Activated naive CD4-positive, alpha-beta T cell treated with anti-CD3 and anti-CD28 coated beads, Interleukin-2, amount 50 U/mL, for 16 hours (primary cell): Measurements from ENCODE around the gene UMOD.
"Not testable (repeated sequence)": the region's sequence is repeated elsewhere in the genome, so short reads cannot be mapped to it uniquely, and the experiment has no call there.

Experiments used
- DNase-seq: peaks from one replicate; pipeline ENCODE4 v3.0.0-alpha.2; 2020

Gene UMOD

GRCh38 chr16:20320592-20320991, 31.9 kb downstream of the UMOD start:
- DNase-seq: no peak

DNA sequence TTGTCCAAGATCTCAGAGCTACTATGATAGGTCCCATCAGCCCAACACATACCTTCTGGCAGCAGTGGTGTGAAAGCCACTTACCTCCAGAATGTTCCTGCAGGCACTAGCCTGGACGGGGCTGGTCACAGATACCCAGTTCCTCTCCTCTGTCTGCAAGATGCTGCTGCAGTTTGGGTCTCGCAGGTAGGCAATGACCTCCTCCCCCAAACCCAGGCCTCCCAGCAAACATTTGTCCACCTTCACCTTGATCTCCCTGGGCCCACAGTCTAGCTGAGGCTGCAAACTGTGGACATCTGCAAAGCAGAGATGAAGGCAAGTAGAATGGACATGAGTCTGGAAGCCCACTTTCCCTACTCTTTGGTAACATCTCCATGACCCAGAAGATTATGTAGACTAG, 32.3 kb downstream of the UMOD start:
- no peak for DNase-seq

DNA sequence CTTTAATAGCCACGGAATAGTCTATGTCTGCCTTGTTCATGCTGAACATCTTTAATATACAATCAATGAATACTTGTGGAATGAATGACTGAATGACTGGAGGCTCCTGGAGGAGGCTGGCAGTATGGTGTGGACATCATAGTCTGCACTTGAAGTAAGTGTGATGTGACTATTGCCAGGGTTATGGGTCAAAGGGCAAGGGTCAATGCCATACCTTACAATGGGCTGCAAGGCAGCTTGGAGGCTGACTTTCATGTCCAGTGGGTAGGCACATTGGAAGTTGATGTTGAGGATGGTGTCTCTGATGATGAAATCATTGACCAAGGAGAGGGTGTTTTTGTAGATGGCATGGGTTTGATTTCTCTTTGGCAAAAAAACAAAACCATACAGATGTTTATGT, 33.1 kb downstream of the UMOD start:
- DNase-seq: no peak

DNA sequence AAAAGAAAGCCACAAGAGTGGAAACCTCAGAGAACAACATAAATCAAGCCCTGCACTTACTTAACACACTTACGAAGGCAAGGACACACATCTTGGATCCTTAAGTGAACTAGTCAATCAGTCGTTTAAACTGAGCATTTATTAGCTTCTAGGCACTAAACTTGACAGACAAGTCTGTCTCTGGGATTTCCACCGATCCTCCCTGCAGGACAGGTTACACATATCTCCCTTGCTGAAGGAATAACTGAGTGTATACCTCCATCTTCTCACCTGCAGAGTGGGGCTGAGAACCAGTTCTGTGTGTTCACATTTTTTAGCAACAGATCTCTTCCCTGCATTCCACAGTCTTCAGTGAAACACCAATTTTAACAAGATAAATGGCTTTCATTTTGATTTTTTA, 34.1 kb downstream of the UMOD start:
- DNase-seq: no peak

DNA sequence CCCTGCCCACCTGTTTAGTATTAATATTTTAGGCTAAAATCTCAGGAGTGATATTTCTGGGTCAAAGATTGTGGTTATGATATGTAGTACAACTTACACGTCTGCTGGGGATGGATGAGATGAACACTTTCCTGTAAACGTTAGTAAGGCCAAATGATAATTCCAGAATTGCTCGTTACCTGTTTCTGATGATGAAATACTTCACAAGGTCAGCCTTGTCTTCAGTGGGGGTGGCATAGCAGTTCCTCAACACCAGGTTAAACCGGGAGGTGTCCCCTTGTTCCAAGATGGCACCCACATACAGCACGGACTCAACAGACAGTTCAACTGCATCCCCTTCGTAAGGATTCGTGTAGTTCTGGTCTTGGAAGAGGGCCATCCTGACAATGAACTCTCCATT, 34.5 kb downstream of the UMOD start:
- no peak for DNase-seq

GRCh38 chr16:20317117-20317516, 35.4 kb downstream of the UMOD start:
- DNase-seq: no peak

- DNase-seq: no peak
Measured at GRCh38 chr16:20316715-20317114, 35.8 kb downstream of the UMOD start.

DNA sequence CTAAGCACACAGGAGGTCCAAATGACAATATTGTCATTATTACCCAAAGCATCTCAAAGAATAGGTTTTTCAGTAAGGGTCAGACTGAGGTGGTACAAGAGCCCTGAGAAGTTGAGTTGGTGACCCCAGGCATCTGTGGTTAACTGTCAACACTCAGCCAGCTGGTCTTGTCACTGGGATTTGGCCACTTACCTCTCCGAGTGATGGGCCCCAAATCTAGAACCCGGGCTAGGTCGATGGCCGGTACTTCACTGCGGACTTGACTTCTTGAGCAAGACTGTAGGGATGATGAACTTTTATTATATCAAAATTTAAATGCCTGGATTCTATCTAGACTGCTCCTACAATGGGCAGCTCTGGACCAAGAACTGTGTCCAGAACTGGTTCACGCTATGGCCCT, 36.8 kb downstream of the UMOD start:
- no peak for DNase-seq

DNA sequence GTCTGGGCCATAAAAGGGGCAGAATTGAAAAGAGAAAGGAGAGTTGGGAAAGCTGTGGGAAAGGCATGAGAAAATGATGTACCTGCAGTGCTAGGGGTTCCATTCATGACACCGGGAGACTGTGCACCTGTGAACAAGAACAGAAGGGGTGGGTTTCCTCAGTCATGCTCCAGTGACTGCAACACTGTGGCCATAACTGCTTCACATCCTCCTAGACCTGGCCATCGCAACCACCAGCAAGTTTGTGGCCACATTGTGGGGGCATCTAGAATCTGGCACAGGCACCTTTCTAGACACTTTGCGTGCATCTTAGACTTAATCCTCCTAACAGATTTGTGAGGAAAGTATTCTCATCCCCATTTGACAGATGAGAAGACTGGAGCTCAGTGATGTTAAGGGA, 37.9 kb downstream of the UMOD start:
- no peak for DNase-seq

- no peak for DNase-seq
Measured at GRCh38 chr16:20313741-20314140, 38.8 kb downstream of the UMOD start.

DNA sequence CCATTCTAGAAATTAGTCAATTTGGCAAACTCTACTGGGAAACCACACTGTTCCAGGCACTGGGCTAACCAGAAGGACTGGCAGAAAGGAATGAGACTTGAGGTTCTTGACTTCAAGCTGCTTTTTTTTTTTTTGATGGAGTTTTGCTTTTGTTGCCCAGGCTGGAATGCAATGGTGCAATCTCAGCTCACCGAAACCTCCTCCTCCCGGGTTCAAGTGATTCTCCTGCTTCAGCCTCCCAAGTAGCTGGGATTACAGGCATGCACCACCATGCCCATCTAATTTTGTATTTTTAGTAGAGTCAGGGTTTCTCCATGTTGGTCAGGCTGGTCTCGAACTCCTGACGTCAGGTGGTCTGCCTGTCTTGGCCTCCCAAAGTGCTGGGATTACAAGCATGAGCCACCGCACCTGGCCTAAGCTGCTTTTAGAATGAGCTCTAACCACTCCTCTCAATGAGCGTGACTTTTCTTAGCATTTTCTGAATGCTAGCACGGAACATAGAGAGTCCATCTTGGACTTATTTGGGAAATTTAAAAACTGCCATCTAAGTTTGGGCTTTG, 39.9 kb downstream of the UMOD start:
- not testable (repeated sequence) for DNase-seq

DNA sequence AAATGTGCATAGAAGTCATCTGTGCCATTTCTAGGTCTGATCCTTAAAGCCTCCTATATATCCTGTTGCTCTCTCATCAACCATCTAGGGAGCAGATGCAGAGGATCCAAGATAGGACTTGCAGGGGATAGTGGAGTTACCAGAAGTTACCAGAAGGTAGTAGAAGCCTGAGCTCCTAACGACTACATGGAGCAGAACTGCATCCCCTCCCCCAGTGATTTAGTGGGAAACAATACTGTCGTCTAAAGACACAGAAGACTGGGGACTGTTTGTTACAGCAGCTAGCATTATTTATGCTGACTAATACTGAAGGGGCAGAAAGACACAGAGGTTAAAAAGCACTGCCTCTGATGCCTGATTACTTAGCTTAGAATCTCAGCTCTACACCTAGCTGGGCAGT, 41.0 kb downstream of the UMOD start:
- DNase-seq: no peak

GRCh38 chr16:20310421-20311395, 41.8 kb downstream of the UMOD start:
- DNase-seq: no peak

GRCh38 chr16:20309786-20310185, 42.7 kb downstream of the UMOD start:
- no peak for DNase-seq

DNA sequence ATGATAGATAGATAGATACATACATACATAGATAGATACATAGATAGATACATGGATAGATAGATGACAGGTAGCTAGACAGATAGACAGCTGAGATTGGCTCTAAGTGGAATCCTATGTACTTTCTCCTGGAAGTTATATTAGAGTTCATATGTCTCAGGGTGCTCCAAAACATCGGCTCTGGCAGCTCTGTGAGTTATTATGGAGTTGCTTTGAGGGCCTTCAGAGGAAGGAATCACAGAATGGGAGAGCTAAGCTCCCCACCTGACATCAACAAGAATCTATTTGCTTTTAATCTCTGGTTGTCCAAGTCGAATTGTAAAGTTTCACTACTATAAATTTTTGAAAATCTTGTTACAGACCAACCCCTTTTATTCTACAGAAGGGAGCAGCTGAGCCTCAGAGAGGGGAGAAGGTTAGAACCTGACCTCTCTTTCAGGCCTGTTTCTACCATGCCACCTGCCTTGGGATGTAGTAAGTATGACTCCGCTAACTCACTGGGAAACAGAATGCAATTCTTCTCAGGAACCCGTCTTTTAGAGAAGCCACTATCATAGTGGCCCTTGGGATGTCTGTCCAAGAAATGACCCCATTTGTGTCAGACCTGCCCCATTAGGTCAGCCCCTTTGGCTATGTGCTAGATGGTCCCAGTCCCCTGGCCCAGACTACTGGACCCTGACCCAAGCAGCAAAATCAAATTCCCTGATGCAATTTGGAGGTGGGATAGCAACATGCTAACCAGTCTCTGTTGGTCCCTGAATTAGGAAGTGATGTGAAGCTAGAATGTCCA, 43.5 kb downstream of the UMOD start:
- DNase-seq: no peak

- no peak for DNase-seq
Measured at GRCh38 chr16:20308266-20308665, 44.2 kb downstream of the UMOD start.

DNA sequence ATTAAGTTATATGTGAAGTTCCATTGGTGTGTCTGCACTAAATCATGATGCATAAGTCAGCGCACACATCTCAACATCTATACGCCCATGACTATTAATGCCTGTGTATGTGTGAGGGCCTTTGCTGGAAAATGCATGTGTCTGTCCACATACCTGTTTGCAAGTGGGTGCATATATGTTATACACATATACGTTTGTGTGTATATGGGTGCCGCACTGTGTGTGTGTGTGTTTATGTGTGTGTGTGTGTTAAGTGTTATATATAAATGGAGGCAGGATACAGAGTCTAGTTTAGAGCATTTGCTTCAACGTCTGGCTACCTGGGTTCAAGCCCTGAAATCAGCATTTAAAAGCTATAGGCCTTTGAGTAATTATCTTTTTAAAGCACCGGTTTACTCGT, 44.7 kb downstream of the UMOD start:
- no peak for DNase-seq

- DNase-seq: no peak
Measured at GRCh38 chr16:20307240-20307671, 45.3 kb downstream of the UMOD start.

DNA sequence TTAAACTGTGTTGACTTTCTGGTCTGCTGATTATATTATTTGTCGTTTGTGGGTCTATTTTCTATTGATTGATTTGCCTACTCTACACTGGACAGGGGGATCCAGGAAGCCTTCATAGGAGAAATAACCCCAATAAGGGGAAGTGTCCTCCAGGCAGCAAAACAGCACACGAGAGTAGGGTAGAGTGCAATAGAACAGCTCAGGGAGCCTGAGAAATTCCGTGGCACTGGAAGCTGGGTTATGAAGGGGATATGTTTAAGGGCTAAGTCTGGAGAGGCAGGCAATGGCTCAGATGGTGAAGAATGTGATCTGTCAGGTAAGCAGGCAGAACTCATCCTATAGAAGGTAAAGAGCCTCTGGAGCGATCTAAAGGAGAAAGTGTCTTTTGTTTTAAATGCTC, 46.1 kb downstream of the UMOD start:
- DNase-seq: no peak

- no peak for DNase-seq
Measured at GRCh38 chr16:20303012-20303411, 49.5 kb downstream of the UMOD start.

DNA sequence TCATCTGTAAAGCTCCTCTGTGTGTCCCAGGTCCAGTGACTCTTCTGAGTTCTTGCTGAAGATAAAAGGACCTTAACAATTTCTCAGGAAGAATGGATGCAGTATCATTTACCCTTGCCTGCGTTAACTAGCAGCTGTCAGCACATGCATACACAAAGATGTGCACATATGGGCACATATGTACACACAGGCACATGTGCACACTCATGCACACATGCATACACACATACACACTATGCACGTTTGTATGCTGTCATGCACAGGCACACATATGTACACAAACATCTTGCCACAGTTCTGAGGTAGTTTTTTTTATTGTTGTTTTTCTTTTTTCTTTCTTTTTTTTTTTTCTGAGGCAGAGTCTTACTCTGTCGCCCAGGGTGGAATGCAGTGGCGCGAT, 50.1 kb downstream of the UMOD start:
- no peak for DNase-seq

GRCh38 chr16:20301840-20302239, 50.7 kb downstream of the UMOD start:
- DNase-seq: no peak

DNA sequence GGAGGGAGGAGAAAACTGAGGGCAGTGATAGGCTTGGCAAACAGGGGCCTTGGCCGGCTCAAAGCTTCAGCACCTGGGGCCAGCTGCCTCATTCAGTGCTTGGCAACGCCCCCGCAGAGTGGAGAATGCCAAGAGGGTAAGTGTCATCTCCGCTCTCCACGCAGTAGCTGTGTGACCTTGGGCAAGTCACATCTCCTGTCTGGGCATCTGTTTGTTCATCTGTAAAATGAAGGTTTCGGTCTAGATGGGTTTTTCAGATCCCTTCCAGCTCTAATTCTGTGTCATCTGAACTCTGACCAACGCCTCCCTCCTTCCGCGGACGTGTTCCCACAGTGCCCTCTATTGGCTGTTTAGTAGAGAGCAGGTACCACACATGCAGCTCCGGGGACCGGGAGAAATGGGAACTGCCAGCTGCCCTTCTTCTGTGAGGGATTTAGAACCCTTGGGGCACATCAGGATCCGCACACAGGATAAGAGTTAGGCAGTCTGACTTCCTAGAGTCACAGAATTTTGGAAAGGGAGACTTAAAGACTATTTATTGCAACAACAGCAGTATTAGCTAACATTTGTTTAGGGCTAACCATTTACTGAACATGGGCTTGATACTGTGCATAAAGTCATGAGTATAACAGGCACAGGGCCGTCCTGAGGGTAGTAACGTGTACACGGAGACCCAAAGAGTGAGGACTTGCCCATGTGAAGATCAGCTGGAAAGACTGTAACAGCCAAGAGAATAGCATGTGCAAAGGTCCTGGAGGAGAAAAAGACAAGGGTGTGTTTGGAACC, 52.0 kb downstream of the UMOD start:
- DNase-seq: no peak
